Measurements from ENCODE around the gene SPATA12.

DNA sequence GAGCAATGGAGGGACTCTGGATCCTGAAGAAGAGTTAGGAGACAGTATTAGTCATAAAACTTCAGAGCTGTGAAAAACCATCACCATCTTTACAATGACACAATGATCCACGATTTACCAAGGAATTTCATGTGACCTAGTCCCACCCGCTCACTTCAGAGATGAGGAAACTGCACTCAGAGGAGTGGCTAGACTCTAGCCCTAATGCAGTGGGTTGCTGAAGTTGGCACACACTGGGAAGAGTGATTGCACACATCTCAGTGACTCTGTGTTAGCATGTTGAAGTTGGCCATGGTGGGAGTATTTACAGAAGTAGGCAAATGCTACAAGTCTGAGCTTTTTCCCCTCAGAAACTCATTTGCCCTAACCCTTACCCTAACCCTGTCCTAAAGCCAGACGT lies 35.2 kb upstream of the SPATA12 start:
- TF ChIP-seq, protein P1, sequence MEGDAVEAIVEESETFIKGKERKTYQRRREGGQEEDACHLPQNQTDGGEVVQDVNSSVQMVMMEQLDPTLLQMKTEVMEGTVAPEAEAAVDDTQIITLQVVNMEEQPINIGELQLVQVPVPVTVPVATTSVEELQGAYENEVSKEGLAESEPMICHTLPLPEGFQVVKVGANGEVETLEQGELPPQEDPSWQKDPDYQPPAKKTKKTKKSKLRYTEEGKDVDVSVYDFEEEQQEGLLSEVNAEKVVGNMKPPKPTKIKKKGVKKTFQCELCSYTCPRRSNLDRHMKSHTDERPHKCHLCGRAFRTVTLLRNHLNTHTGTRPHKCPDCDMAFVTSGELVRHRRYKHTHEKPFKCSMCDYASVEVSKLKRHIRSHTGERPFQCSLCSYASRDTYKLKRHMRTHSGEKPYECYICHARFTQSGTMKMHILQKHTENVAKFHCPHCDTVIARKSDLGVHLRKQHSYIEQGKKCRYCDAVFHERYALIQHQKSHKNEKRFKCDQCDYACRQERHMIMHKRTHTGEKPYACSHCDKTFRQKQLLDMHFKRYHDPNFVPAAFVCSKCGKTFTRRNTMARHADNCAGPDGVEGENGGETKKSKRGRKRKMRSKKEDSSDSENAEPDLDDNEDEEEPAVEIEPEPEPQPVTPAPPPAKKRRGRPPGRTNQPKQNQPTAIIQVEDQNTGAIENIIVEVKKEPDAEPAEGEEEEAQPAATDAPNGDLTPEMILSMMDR (conservative IDR thresholded peaks at IDR 0.05; ENCODE audit: low read depth, low read length), result no peak
- TF ChIP-seq EZH2 (IDR thresholded peaks at IDR 0.05; ENCODE audit: low read length, unreplicated experiment), result no peak
